ENCODE measurements around the gene GMNC.
"Not testable (repeated sequence)": the region's sequence is repeated elsewhere in the genome, so short reads cannot be mapped to it uniquely, and the experiment has no call there.

Gene GMNC

GRCh38 chr3:190862209-190863118, at the start of gene GMNC:
GMNC (minus strand) TSS chr3:190862694; CDS start chr3:190862615, 79 bp downstream.
- no peaks in the 10 kb centered on the region for H3K9me3 Mint-ChIP-seq
- no peaks in the 10 kb centered on the region for H3K36me3 Mint-ChIP-seq (ENCODE audit: low read depth)
- H3K4me3 Mint-ChIP-seq, result peak within 1 kb of the TSS; percentile 70
- H3K4me1 Mint-ChIP-seq (ENCODE audit: low read depth), result peaks cover 8% of the 10 kb centered on the region
- peak; percentile 53 for DNase-seq
- peaks cover 73% of the 10 kb centered on the region for H3K27me3 Mint-ChIP-seq
- no peak within 1 kb of the TSS for H3K27ac Mint-ChIP-seq

- H3K36me3 Mint-ChIP-seq (ENCODE audit: low read depth), result no peaks in the 10 kb centered on the region
- DNase-seq, result no peak
- no peak overlapping the region for H3K27ac Mint-ChIP-seq
- no peaks in the 10 kb centered on the region for H3K4me1 Mint-ChIP-seq (ENCODE audit: low read depth)
- no peaks in the 10 kb centered on the region for H3K9me3 Mint-ChIP-seq
- H3K4me3 Mint-ChIP-seq, result no peak overlapping the region
- no peaks in the 10 kb centered on the region for H3K27me3 Mint-ChIP-seq
Observed at GRCh38 chr3:190911382-190911781, 48.9 kb upstream of the GMNC start.

GRCh38 chr3:190909908-190910307, 47.4 kb upstream of the GMNC start:
- Mint-ChIP-seq H3K36me3 (ENCODE audit: low read depth) (no peaks in the 10 kb centered on the region), H3K4me3 (no peak overlapping the region), H3K4me1 (ENCODE audit: low read depth) (no peaks in the 10 kb centered on the region), H3K27me3 (no peaks in the 10 kb centered on the region), H3K9me3 (peaks cover 5% of the 10 kb centered on the region), H3K27ac (no peak overlapping the region)
- no peak for DNase-seq

- Mint-ChIP-seq H3K9me3 (peaks cover 17% of the 10 kb centered on the region), H3K27ac (no peak overlapping the region), H3K27me3 (no peaks in the 10 kb centered on the region), H3K4me3 (no peak overlapping the region), H3K36me3 (ENCODE audit: low read depth) (no peaks in the 10 kb centered on the region), H3K4me1 (ENCODE audit: low read depth) (no peaks in the 10 kb centered on the region)
- DNase-seq, result no peak
Observed at GRCh38 chr3:190903156-190903555, 40.7 kb upstream of the GMNC start.

GRCh38 chr3:190902292-190902691, 39.8 kb upstream of the GMNC start:
- H3K36me3 Mint-ChIP-seq (ENCODE audit: low read depth), result no peaks in the 10 kb centered on the region
- peaks cover 17% of the 10 kb centered on the region for H3K9me3 Mint-ChIP-seq
- H3K27ac Mint-ChIP-seq, result no peak overlapping the region
- no peaks in the 10 kb centered on the region for H3K4me1 Mint-ChIP-seq (ENCODE audit: low read depth)
- H3K27me3 Mint-ChIP-seq, result no peaks in the 10 kb centered on the region
- H3K4me3 Mint-ChIP-seq, result no peak overlapping the region
- no peak for DNase-seq

- Mint-ChIP-seq H3K9me3 (peaks cover 8% of the 10 kb centered on the region), H3K4me1 (ENCODE audit: low read depth) (no peaks in the 10 kb centered on the region), H3K36me3 (ENCODE audit: low read depth) (no peaks in the 10 kb centered on the region), H3K27me3 (no peaks in the 10 kb centered on the region), H3K4me3 (no peak overlapping the region), H3K27ac (no peak overlapping the region)
- no peak for DNase-seq
Observed at GRCh38 chr3:190892395-190892902, 30.0 kb upstream of the GMNC start.

- Mint-ChIP-seq H3K27me3 (peaks cover 6% of the 10 kb centered on the region), H3K27ac (no peak overlapping the region), H3K4me1 (ENCODE audit: low read depth) (no peaks in the 10 kb centered on the region), H3K4me3 (no peak overlapping the region), H3K9me3 (no peaks in the 10 kb centered on the region), H3K36me3 (ENCODE audit: low read depth) (no peaks in the 10 kb centered on the region)
- DNase-seq, result no peak
Observed at GRCh38 chr3:190886945-190887344, 24.5 kb upstream of the GMNC start.

GRCh38 chr3:190883973-190884832, 21.7 kb upstream of the GMNC start:
- no peak overlapping the region for H3K27ac Mint-ChIP-seq
- no peaks in the 10 kb centered on the region for H3K4me1 Mint-ChIP-seq (ENCODE audit: low read depth)
- H3K36me3 Mint-ChIP-seq (ENCODE audit: low read depth), result no peaks in the 10 kb centered on the region
- no peak for DNase-seq
- no peaks in the 10 kb centered on the region for H3K9me3 Mint-ChIP-seq
- H3K4me3 Mint-ChIP-seq, result no peak overlapping the region
- H3K27me3 Mint-ChIP-seq, result peaks cover 8% of the 10 kb centered on the region

GRCh38 chr3:190883141-190883540, 20.6 kb upstream of the GMNC start:
- H3K4me1 Mint-ChIP-seq (ENCODE audit: low read depth), result no peaks in the 10 kb centered on the region

GRCh38 chr3:190877925-190878324, 15.4 kb upstream of the GMNC start:
- Mint-ChIP-seq H3K36me3 (ENCODE audit: low read depth) (no peaks in the 10 kb centered on the region), H3K4me3 (no peak overlapping the region), H3K9me3 (no peaks in the 10 kb centered on the region), H3K4me1 (ENCODE audit: low read depth) (no peaks in the 10 kb centered on the region), H3K27me3 (peaks cover 6% of the 10 kb centered on the region), H3K27ac (no peak overlapping the region)
- no peak for DNase-seq

More at GRCh38 chr3:190883141-190883540, 20.6 kb upstream of the GMNC start:
- no peaks in the 10 kb centered on the region for H3K9me3 Mint-ChIP-seq
- H3K36me3 Mint-ChIP-seq (ENCODE audit: low read depth), result no peaks in the 10 kb centered on the region
- peaks cover 8% of the 10 kb centered on the region for H3K27me3 Mint-ChIP-seq
- no peak overlapping the region for H3K4me3 Mint-ChIP-seq
- H3K27ac Mint-ChIP-seq, result no peak overlapping the region
- no peak for DNase-seq

GRCh38 chr3:190876433-190876832, 13.9 kb upstream of the GMNC start:
- not testable (repeated sequence) for H3K36me3 Mint-ChIP-seq (ENCODE audit: low read depth); H3K27me3 Mint-ChIP-seq

GRCh38 chr3:190875061-190875460, 12.6 kb upstream of the GMNC start:
- H3K36me3 Mint-ChIP-seq (ENCODE audit: low read depth); H3K27ac Mint-ChIP-seq; H3K4me1 Mint-ChIP-seq (ENCODE audit: low read depth); H3K4me3 Mint-ChIP-seq; DNase-seq; H3K9me3 Mint-ChIP-seq; H3K27me3 Mint-ChIP-seq: not testable (repeated sequence)

More at GRCh38 chr3:190876433-190876832, 13.9 kb upstream of the GMNC start:
- DNase-seq; H3K4me3 Mint-ChIP-seq; H3K27ac Mint-ChIP-seq; H3K9me3 Mint-ChIP-seq; H3K4me1 Mint-ChIP-seq (ENCODE audit: low read depth): not testable (repeated sequence)

GRCh38 chr3:190870127-190870526, 7.6 kb upstream of the GMNC start:
- H3K27ac Mint-ChIP-seq, result no peak overlapping the region
- H3K4me3 Mint-ChIP-seq, result no peak overlapping the region
- DNase-seq, result no peak
- H3K4me1 Mint-ChIP-seq (ENCODE audit: low read depth), result no peaks in the 10 kb centered on the region
- H3K9me3 Mint-ChIP-seq, result no peaks in the 10 kb centered on the region
- no peaks in the 10 kb centered on the region for H3K36me3 Mint-ChIP-seq (ENCODE audit: low read depth)
- H3K27me3 Mint-ChIP-seq, result peaks cover 13% of the 10 kb centered on the region

GRCh38 chr3:190867071-190867470, 4.6 kb upstream of the GMNC start:
- peaks cover 41% of the 10 kb centered on the region for H3K27me3 Mint-ChIP-seq
- no peaks in the 10 kb centered on the region for H3K36me3 Mint-ChIP-seq (ENCODE audit: low read depth)

More at GRCh38 chr3:190867071-190867470, 4.6 kb upstream of the GMNC start:
- no peak for DNase-seq
- Mint-ChIP-seq H3K9me3 (no peaks in the 10 kb centered on the region), H3K27ac (no peak overlapping the region), H3K4me3 (no peak overlapping the region), H3K4me1 (ENCODE audit: low read depth) (peaks cover 8% of the 10 kb centered on the region)
